SK-N-SH (cell line): ENCODE data around the gene ZHX3. TPM values are rescaled to one million over a fixed set of nuclear protein-coding genes. Genes with fewer than 3 reads are reported as not detected.

ENCODE experiments used
- CTCF ChIA-PET: fragments of 300-600, 350-600 bp; formaldehyde crosslinking; extraction: SDS; loops from one replicate; lab custom pipeline; 2021; lab: Yijun Ruan, JAX
- POLR2A ChIA-PET: fragments of 350-600 bp; sonication (Branson Sonifier 250); formaldehyde crosslinking; extraction: SDS; loops from one replicate; lab custom pipeline; 2020; ENCODE audit warnings: antibody characterized with exemption, inconsistent platforms; lab: Yijun Ruan, JAX
- DNase-seq: peaks from one replicate; pipeline ENCODE4 v3.0.0; 2012
- H2AFZ ChIP-seq: fragments of 200-600 bp; sonication (generic); 2 replicates; pipeline ENCODE4 v1.8.1; 2016; ENCODE audit warnings: antibody characterized with exemption, mild to moderate bottlenecking, low read depth
- H3F3A ChIP-seq: fragments of 200-600 bp; sonication (generic); replicated peaks from 2 replicates; pipeline ENCODE3; 2016; ENCODE audit warnings: antibody characterized with exemption, mild to moderate bottlenecking; ENCODE audit not compliant: insufficient read depth
- H3K27ac ChIP-seq, 2 experiments: fragments of 200-500 bp in 1 of 2; fragments of 200-600 bp in 1 of 2; sonication (Bioruptor generic) in 1 of 2; sonication (generic), shearing (Covaris generic) in 1 of 2; 2 replicates each; pipeline versions ENCODE4 v1.5.1 to v1.6.1; 2014 to 2016; ENCODE audit warnings: low read depth in 2 of 2, inconsistent platforms in 1 of 2, low read length in 1 of 2, mild to moderate bottlenecking in 1 of 2, mixed read lengths in 1 of 2
- H3K27me3 ChIP-seq: fragments of 200-600 bp; sonication (generic), shearing (Covaris generic); 2 replicates; pipeline ENCODE4 v1.6.1; 2016; ENCODE audit warnings: mixed run types; ENCODE audit not compliant: insufficient read depth
- H3K36me3 ChIP-seq, 2 experiments: fragments of 200-500 bp in 1 of 2; fragments of 200-600 bp in 1 of 2; sonication (Bioruptor generic) in 1 of 2; sonication (generic) in 1 of 2; replicated peaks in 1 of 2; 2 replicates each; pipeline versions ENCODE3 to v1.5.1; 2014 to 2016; ENCODE audit warnings: low read length in 1 of 2, mild to moderate bottlenecking in 1 of 2; ENCODE audit not compliant: insufficient read depth in 2 of 2, control insufficient read depth in 1 of 2
- H3K4me1 ChIP-seq, 2 experiments: fragments of 200-500 bp in 1 of 2; fragments of 200-600 bp in 1 of 2; sonication (Bioruptor generic) in 1 of 2; sonication (generic), shearing (Covaris generic) in 1 of 2; 2 replicates each; pipeline versions ENCODE4 v1.5.1 to v1.6.1; 2014 to 2016; ENCODE audit warnings: low read depth in 1 of 2, low read length in 1 of 2, mixed run types in 1 of 2; ENCODE audit not compliant: insufficient read depth in 2 of 2, control insufficient read depth in 1 of 2
- H3K4me2 ChIP-seq: fragments of 200-600 bp; sonication (generic), shearing (Covaris generic); 2 replicates; pipeline ENCODE4 v1.6.1; 2017; ENCODE audit warnings: mixed run types
- H3K4me3 ChIP-seq, 2 experiments: fragments of 200-500 bp in 1 of 2; fragments of 200-600 bp in 1 of 2; sonication (Bioruptor generic) in 1 of 2; sonication (generic), shearing (Covaris generic) in 1 of 2; 2 replicates each; pipeline versions ENCODE4 v1.5.1 to v1.8.1; 2014 to 2016; ENCODE audit warnings: low read depth in 2 of 2, inconsistent platforms in 1 of 2, low read length in 1 of 2, mild to moderate bottlenecking in 1 of 2, mixed read lengths in 1 of 2, moderate library complexity in 1 of 2
- H3K79me2 ChIP-seq: fragments of 200-600 bp; sonication (generic); 2 replicates; pipeline ENCODE4 v1.8.1; 2017; ENCODE audit warnings: mild to moderate bottlenecking; ENCODE audit not compliant: insufficient read depth
- H3K9ac ChIP-seq: fragments of 200-600 bp; sonication (generic); 2 replicates; pipeline ENCODE4 v1.6.1; 2017; ENCODE audit warnings: mixed run types
- H3K9me2 ChIP-seq: fragments of 200-600 bp; sonication (generic); 2 replicates; pipeline ENCODE4 v1.6.1; 2017; ENCODE audit warnings: mixed run types
- H3K9me3 ChIP-seq: fragments of 200-600 bp; sonication (generic); 2 replicates; pipeline ENCODE4 v1.6.1; 2017; ENCODE audit warnings: mixed run types, mild to moderate bottlenecking, moderate library complexity
- H4K20me1 ChIP-seq: fragments of 200-600 bp; sonication (generic); 2 replicates; pipeline ENCODE4 v1.6.1; 2017; ENCODE audit warnings: mild to moderate bottlenecking, mixed run types; ENCODE audit not compliant: insufficient read depth
- EP300 ChIP-seq, 2 experiments: IDR thresholded peaks; 2 replicates each; pipeline versions ENCODE4 v1.4.0 to v1.6.1; 2012; ENCODE audit warnings: borderline replicate concordance in 1 of 2, low read depth in 1 of 2, low read length in 1 of 2
- FOSL2 ChIP-seq: IDR thresholded peaks from 2 replicates; pipeline ENCODE4 v1.4.0; 2012; ENCODE audit warnings: low read depth, mild to moderate bottlenecking, moderate library complexity, borderline replicate concordance
- GABPA ChIP-seq: IDR thresholded peaks from 2 replicates; pipeline ENCODE4 v1.4.0; 2012; ENCODE audit warnings: low read depth, mild to moderate bottlenecking
- GATA2 ChIP-seq: sonication (generic); formaldehyde crosslinking; IDR thresholded peaks from 2 replicates; pipeline ENCODE4 v1.5.0; 2020; ENCODE audit warnings: mild to moderate bottlenecking, missing genetic modification reagents
- MEF2A ChIP-seq: IDR thresholded peaks from 2 replicates; pipeline ENCODE4 v1.4.0; 2012; ENCODE audit warnings: low read depth, borderline replicate concordance
- NFIC ChIP-seq: IDR thresholded peaks from 2 replicates; pipeline ENCODE4 v1.4.0; 2012; ENCODE audit warnings: borderline replicate concordance
- RXRA ChIP-seq: IDR thresholded peaks from 2 replicates; pipeline ENCODE4 v1.4.0; 2012; ENCODE audit warnings: low read depth, mild to moderate bottlenecking, borderline replicate concordance
- WGBS: methylation state at CpG from one replicate; pipeline ENCODE4 v1.1.6; 2017; ENCODE audit warnings: low lambda C conversion rate; 5-methylcytosine and 5-hydroxymethylcytosine counted together
- polyA plus RNA-seq, 3 experiments: library from polyadenylated mRNA; depleted of rRNA; stranded (reverse); fragments of >200 nt; gene quantifications; 2 replicates each; pipeline ENCODE4 v1.2.3, GENCODE V29; 2012
- TF ChIP-seq, protein P1 (sequence below): IDR thresholded peaks from 2 replicates; pipeline ENCODE4 v1.4.0; 2012; ENCODE audit warnings: low read depth, borderline replicate concordance

Gene ZHX3
- polyA plus RNA-seq, 1 of the 3 experiments (the other 2 are of a cell fraction) = 6.0 TPM

- 92% methylated on average over 6 of the region's 6 CpGs for WGBS
- Histone ChIP-seq H3K9me2 (no peaks in the 10 kb centered on the region), H3K27me3 (no peaks in the 10 kb centered on the region), H4K20me1 (peaks cover 5% of the 10 kb centered on the region; the same call in 1 of the 2 replicates), H3K4me2 (no peak overlapping the region), H3K27ac (no peak overlapping the region; a peak in 1 of 4 replicates), H3K4me1 (no peaks in the 10 kb centered on the region), H3K36me3 (peaks cover 36 to 92% of the 10 kb centered on the region in 2 experiments), H3K79me2 (no peaks in the 10 kb centered on the region), H3K9ac (no peak overlapping the region), H2AFZ (no peak overlapping the region), H3K9me3 (no peaks in the 10 kb centered on the region), H3K4me3 (no peak overlapping the region), H3F3A (peaks cover 6% of the 10 kb centered on the region)
- ChIA-PET POLR2A (interaction anchor here (0.8 kb wide), 1 partner anchor 33 kb away, joined by 3 read pairs; the partner anchor contains the start of gene PLCG1), CTCF (interaction anchor here (0.7 to 7.6 kb wide), 5 partner anchors 12 to 202 kb away, joined by 3 to 112 read pairs (median 5); partner anchors contain the start of gene LPIN3)
- TF ChIP-seq MEF2A (no peak), NFIC (no peak), GABPA (no peak), EP300 (IDR thresholded peaks at IDR 0.05; ENCODE audit: borderline replicate concordance in 1 of 2, low read depth in 1 of 2, low read length in 1 of 2) (no peak), FOSL2 (no peak)
- TF ChIP-seq, protein P1, sequence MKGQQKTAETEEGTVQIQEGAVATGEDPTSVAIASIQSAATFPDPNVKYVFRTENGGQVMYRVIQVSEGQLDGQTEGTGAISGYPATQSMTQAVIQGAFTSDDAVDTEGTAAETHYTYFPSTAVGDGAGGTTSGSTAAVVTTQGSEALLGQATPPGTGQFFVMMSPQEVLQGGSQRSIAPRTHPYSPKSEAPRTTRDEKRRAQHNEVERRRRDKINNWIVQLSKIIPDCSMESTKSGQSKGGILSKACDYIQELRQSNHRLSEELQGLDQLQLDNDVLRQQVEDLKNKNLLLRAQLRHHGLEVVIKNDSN = no peak
- DNase-seq = no peak
These were observed 147.0 kb downstream of the ZHX3 start for GRCh38 chr20:41170386-41171105.

- Histone ChIP-seq H3K4me3 (no peak overlapping the region), H2AFZ (no peak overlapping the region), H3K9ac (no peak overlapping the region), H3K4me2 (no peak overlapping the region), H3K27me3 (no peaks in the 10 kb centered on the region), H3K36me3 (peaks cover 40 to 92% of the 10 kb centered on the region in 2 experiments), H3F3A (peaks cover 6% of the 10 kb centered on the region), H4K20me1 (peaks cover 5% of the 10 kb centered on the region; the same call in 1 of the 2 replicates), H3K9me3 (no peaks in the 10 kb centered on the region), H3K4me1 (no peaks in the 10 kb centered on the region), H3K9me2 (no peaks in the 10 kb centered on the region), H3K27ac (no peak overlapping the region), H3K79me2 (no peaks in the 10 kb centered on the region)
- ChIA-PET CTCF (interaction anchor here (1.0 to 7.6 kb wide), 4 partner anchors 11 to 201 kb away, joined by 3 to 112 read pairs (median 36); partner anchors contain the start of gene LPIN3), POLR2A (interaction anchor here (0.8 kb wide), 1 partner anchor 33 kb away, joined by 3 read pairs; the partner anchor contains the start of gene PLCG1)
- DNase-seq = no peak
- WGBS = 83% methylated on average over 14 of the region's 14 CpGs
- TF ChIP-seq GATA2 = no peak
- no peak for TF ChIP-seq RXRA
- 0 out of 2 replicates have a peak, but pooled peaks have one; percentile 20 for TF ChIP-seq FOSL2
- no peak for TF ChIP-seq EP300 (IDR thresholded peaks at IDR 0.05; ENCODE audit: borderline replicate concordance in 1 of 2, low read depth in 1 of 2, low read length in 1 of 2)
These were observed 147.7 kb downstream of the ZHX3 start for GRCh38 chr20:41169791-41170351.
